CD14-positive monocyte (primary cell): ENCODE measurements around the gene SNAP29. TPM values are rescaled to one million over a fixed set of nuclear protein-coding genes. Genes with fewer than 3 reads are reported as not detected.

Source experiments
- DNase-seq, 3 donors: peaks; one replicate each; pipeline ENCODE4 v3.0.0-alpha.2; 2011 to 2022
- H2AFZ ChIP-seq: 2 replicates; pipeline ENCODE4 v1.6.0; 2012; ENCODE audit warnings: mild to moderate bottlenecking, low read depth, low read length, inconsistent platforms; ENCODE audit not compliant: insufficient read depth, poor library complexity, severe bottlenecking
- H3K27ac ChIP-seq, 2 donors: 1 replicate in 1 of 2; 2 replicates in 1 of 2; pipeline ENCODE4 v1.5.1; 2012 to 2013; ENCODE audit warnings: low read length in 2 of 2, control low read depth in 1 of 2, inconsistent platforms in 1 of 2, low read depth in 1 of 2, mild to moderate bottlenecking in 1 of 2
- H3K27me3 ChIP-seq, 2 donors: one replicate each; pipeline versions ENCODE4 v1.6.0 to v1.6.1; 2011 to 2013; ENCODE audit warnings: low read length in 2 of 2; ENCODE audit not compliant: control insufficient read depth in 2 of 2, insufficient read depth in 2 of 2
- H3K36me3 ChIP-seq, 2 donors: replicated peaks in 1 of 2; 1 replicate in 1 of 2; 2 replicates in 1 of 2; pipeline versions ENCODE4 v1.5.1 to v1.6.1; 2012 to 2013; ENCODE audit warnings: low read length in 2 of 2, control low read depth in 1 of 2, inconsistent platforms in 1 of 2, mild to moderate bottlenecking in 1 of 2; ENCODE audit not compliant: insufficient read depth in 2 of 2, control insufficient read depth in 1 of 2
- H3K4me1 ChIP-seq, 2 donors: 1 replicate in 1 of 2; 2 replicates in 1 of 2; pipeline versions ENCODE4 v1.5.1 to v1.6.1; 2012 to 2013; ENCODE audit warnings: low read length in 2 of 2, control low read depth in 1 of 2, inconsistent platforms in 1 of 2, mild to moderate bottlenecking in 1 of 2, moderate library complexity in 1 of 2; ENCODE audit not compliant: insufficient read depth in 2 of 2, control insufficient read depth in 1 of 2
- H3K4me2 ChIP-seq: replicated peaks from 2 replicates; pipeline ENCODE3; 2012; ENCODE audit warnings: low read length, moderate library complexity, mild to moderate bottlenecking; ENCODE audit not compliant: poor library complexity, severe bottlenecking; ENCODE audit errors: extremely low read depth
- H3K4me3 ChIP-seq, 3 experiments: fragments of 200-600 bp in 1 of 3; sonication (generic) in 1 of 3; replicated peaks in 1 of 3; 1 replicate in 2 of 3; 2 replicates in 1 of 3; pipeline ENCODE4 v1.5.1; 2011 to 2013; ENCODE audit warnings: low read length in 3 of 3, mild to moderate bottlenecking in 3 of 3, control low read depth in 2 of 3, low read depth in 2 of 3, inconsistent platforms in 1 of 3, moderate library complexity in 1 of 3
- H3K79me2 ChIP-seq: 2 replicates; pipeline ENCODE4 v1.6.0; 2012; ENCODE audit warnings: mild to moderate bottlenecking, control low read depth, inconsistent platforms, low read length, moderate library complexity; ENCODE audit not compliant: insufficient read depth
- H3K9ac ChIP-seq: 2 replicates; pipeline ENCODE4 v1.6.0; 2017; ENCODE audit warnings: low read length, mild to moderate bottlenecking; ENCODE audit not compliant: insufficient read depth, poor library complexity, severe bottlenecking
- H3K9me3 ChIP-seq, 2 donors: replicated peaks in 1 of 2; 1 replicate in 1 of 2; 2 replicates in 1 of 2; pipeline versions ENCODE4 v1.5.1 to v1.6.1; 2012 to 2013; ENCODE audit warnings: low read length in 2 of 2, control low read depth in 1 of 2; ENCODE audit not compliant: control insufficient read depth in 1 of 2, insufficient read depth in 1 of 2
- H4K20me1 ChIP-seq: 2 replicates; pipeline ENCODE4 v1.6.0; 2012; ENCODE audit warnings: mild to moderate bottlenecking, low read length, control low read depth, moderate library complexity; ENCODE audit not compliant: insufficient read depth
- H3K27ac Mint-ChIP-seq, 7 donors: one replicate each; pipeline ENCODE4 v1.8.0; 2020; ENCODE audit warnings: mild to moderate bottlenecking in 7 of 7, mixed read lengths in 7 of 7, moderate library complexity in 6 of 7, inconsistent platforms in 2 of 7
- H3K27me3 Mint-ChIP-seq, 3 donors: one replicate each; pipeline ENCODE4 v1.8.0; 2021 to 2022; ENCODE audit warnings: low read depth in 3 of 3, mild to moderate bottlenecking in 3 of 3, mixed read lengths in 3 of 3, moderate library complexity in 3 of 3, inconsistent platforms in 1 of 3
- H3K36me3 Mint-ChIP-seq, 2 donors: one replicate each; pipeline ENCODE4 v1.8.0; 2020; ENCODE audit warnings: mixed read lengths in 2 of 2, inconsistent platforms in 1 of 2, mild to moderate bottlenecking in 1 of 2
- H3K4me1 Mint-ChIP-seq: one replicate; pipeline ENCODE4 v1.8.0; 2020; ENCODE audit warnings: mild to moderate bottlenecking, mixed read lengths
- H3K4me3 Mint-ChIP-seq, 2 donors: one replicate each; pipeline ENCODE4 v1.8.0; 2020; ENCODE audit warnings: mild to moderate bottlenecking in 2 of 2, mixed read lengths in 2 of 2, moderate library complexity in 1 of 2
- H3K9me3 Mint-ChIP-seq, 7 donors: one replicate each; pipeline ENCODE4 v1.8.0; 2020 to 2022; ENCODE audit warnings: mixed read lengths in 7 of 7, mild to moderate bottlenecking in 6 of 7, moderate library complexity in 6 of 7, inconsistent platforms in 2 of 7
- WGBS: methylation state at CpG from one replicate; pipeline ENCODE4 v1.1.5; 2013; ENCODE audit warnings: missing lambda C conversion rate; ENCODE audit not compliant: insufficient coverage; 5-methylcytosine and 5-hydroxymethylcytosine counted together
- intact Hi-C, 2 donors: fragments of 100-400 bp; cut with micrococcal nuclease; formaldehyde crosslinking; loops; one replicate each; pipeline versions ENCODE4 v1.15.0 to v1.15.1; 2023
- polyA plus RNA-seq, 3 donors: library from polyadenylated mRNA; depleted of rRNA in 1 of 3; unstranded in 2 of 3; stranded (reverse) in 1 of 3; fragments of 300-500 nt in 2 of 3; fragments of >200 nt in 1 of 3; fragmentation: Illumina TruSeq in 2 of 3; gene quantifications; 1 replicate in 2 of 3; 2 replicates in 1 of 3; pipeline ENCODE4 v1.2.3, GENCODE V29; 2012 to 2021
- TF ChIP-seq, protein P1 (sequence below): fragments of 200-600 bp; IDR thresholded peaks from one replicate; pipeline ENCODE4 v1.8.0; 2022; ENCODE audit warnings: antibody characterized with exemption, mild to moderate bottlenecking

The SNAP29 gene
- polyA plus RNA-seq, 3 donors, result 22.3 to 32.8 (median 28.9) TPM

DNA sequence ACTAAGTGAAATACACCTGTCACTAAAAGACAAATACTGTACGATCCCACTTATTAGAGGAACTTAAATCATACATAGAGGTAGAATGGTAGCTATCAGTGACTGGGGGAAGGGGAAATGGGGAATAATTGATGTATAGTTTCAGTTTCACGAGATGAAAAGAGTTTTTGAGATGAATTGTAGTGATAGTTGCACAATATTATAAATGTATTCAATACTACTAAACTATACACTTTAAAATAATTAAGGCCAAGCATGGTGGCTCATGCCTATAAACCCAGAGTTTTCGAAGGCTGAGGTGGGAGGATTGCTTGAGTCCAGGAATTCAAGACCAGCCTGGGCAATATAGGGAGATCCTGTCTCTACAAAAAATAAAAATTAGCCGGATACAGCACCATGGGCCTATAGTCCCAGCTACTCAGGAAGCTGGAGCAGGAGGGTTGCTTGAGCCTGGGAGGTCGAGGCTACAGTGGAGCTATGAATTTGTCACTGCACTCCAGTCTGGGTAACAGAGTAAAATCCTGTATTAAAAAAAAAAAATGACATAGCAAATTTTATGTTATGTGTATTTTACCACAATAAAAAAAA is 44.5 kb upstream of the SNAP29 start:
- no peaks in the 10 kb centered on the region for H3K27me3 ChIP-seq
- H3K27ac ChIP-seq, result no peak overlapping the region
- H3K4me2 ChIP-seq, result no peak overlapping the region
- no peaks in the 10 kb centered on the region for H3K4me1 Mint-ChIP-seq
- no peaks in the 10 kb centered on the region for H4K20me1 ChIP-seq
- no peak overlapping the region for H3K4me3 Mint-ChIP-seq
- H3K27ac Mint-ChIP-seq, result peak overlapping the region in 1 of 7 donors; percentile 2
- no peak overlapping the region for H3K9ac ChIP-seq
- H3K79me2 ChIP-seq, result no peaks in the 10 kb centered on the region
- peaks cover 0 to 2% (median 0%) of the 10 kb centered on the region in 7 donors for H3K9me3 Mint-ChIP-seq
- no peak overlapping the region for H2AFZ ChIP-seq
- H3K36me3 Mint-ChIP-seq, result peaks cover 84 to 89% of the 10 kb centered on the region in 2 donors
- WGBS, result no CpG with 5 or more reads among the region's 5 CpGs
- DNase-seq, result no peak
- no peaks in the 10 kb centered on the region for H3K9me3 ChIP-seq
- peaks cover 81 to 95% of the 10 kb centered on the region in 2 donors for H3K36me3 ChIP-seq
- H3K4me3 ChIP-seq, result no peak overlapping the region
- intact Hi-C loops, result no loop called here
- TF ChIP-seq, protein P1, sequence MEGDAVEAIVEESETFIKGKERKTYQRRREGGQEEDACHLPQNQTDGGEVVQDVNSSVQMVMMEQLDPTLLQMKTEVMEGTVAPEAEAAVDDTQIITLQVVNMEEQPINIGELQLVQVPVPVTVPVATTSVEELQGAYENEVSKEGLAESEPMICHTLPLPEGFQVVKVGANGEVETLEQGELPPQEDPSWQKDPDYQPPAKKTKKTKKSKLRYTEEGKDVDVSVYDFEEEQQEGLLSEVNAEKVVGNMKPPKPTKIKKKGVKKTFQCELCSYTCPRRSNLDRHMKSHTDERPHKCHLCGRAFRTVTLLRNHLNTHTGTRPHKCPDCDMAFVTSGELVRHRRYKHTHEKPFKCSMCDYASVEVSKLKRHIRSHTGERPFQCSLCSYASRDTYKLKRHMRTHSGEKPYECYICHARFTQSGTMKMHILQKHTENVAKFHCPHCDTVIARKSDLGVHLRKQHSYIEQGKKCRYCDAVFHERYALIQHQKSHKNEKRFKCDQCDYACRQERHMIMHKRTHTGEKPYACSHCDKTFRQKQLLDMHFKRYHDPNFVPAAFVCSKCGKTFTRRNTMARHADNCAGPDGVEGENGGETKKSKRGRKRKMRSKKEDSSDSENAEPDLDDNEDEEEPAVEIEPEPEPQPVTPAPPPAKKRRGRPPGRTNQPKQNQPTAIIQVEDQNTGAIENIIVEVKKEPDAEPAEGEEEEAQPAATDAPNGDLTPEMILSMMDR, result no peak
- H3K27me3 Mint-ChIP-seq, result peaks cover 0 to 2% (median 1%) of the 10 kb centered on the region in 3 donors
- no peaks in the 10 kb centered on the region for H3K4me1 ChIP-seq

DNA sequence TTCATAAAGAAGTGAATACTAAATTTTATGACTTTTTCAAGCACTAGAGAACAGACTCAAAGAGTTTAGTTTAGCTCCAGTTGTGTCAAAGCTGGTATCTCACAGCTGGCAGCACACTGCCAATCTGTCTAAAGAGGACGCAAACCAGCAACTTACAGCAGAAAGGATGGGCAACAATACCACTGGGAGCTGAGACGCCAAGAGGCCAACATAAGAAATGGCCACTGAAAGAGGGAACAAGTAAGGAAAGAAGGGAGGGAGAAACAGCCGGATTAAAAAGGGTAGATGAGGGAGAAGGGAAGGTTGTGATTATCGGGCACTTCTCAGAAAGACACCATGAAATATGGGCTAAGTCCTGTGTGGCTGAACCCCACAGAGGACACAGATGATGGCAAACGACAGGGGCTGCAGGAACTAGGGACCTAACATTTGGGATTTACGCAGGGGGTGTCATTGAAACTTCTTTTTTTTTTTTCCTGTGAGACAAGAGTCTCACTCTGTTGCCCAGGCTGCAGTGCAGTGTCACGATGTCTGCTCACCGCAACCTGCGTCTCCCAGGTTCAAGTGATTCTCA is 43.2 kb upstream of the SNAP29 start:
- Histone ChIP-seq H3K27ac (no peak overlapping the region), H3K9ac (no peak overlapping the region), H3K79me2 (no peaks in the 10 kb centered on the region), H2AFZ (no peak overlapping the region), H3K4me3 (no peak overlapping the region), H3K9me3 (no peaks in the 10 kb centered on the region), H3K36me3 (peaks cover 83 to 95% of the 10 kb centered on the region in 2 donors), H3K27me3 (no peaks in the 10 kb centered on the region), H4K20me1 (no peaks in the 10 kb centered on the region), H3K4me2 (no peak overlapping the region), H3K4me1 (no peaks in the 10 kb centered on the region)
- peaks cover 84 to 89% of the 10 kb centered on the region in 2 donors for H3K36me3 Mint-ChIP-seq
- 95% methylated on average over 9 of the region's 9 CpGs for WGBS
- no peaks in the 10 kb centered on the region for H3K4me1 Mint-ChIP-seq
- intact Hi-C loops, result no loop called here
- no peak for DNase-seq
- no peak overlapping the region for H3K4me3 Mint-ChIP-seq
- H3K27ac Mint-ChIP-seq, result no peak overlapping the region
- H3K27me3 Mint-ChIP-seq, result peaks cover 0 to 2% (median 1%) of the 10 kb centered on the region in 3 donors
- peaks cover 0 to 2% (median 0%) of the 10 kb centered on the region in 7 donors for H3K9me3 Mint-ChIP-seq
- TF ChIP-seq, protein P1, result no peak
